GM12878 (cell line): ENCODE data around the gene RGS14. TPM values are rescaled to one million over a fixed set of nuclear protein-coding genes. Genes with fewer than 3 reads are reported as not detected.
A peak's percentile ranks its signal among the peaks of the same experiment; 100 is the strongest.

Source experiments
- ATAC-seq: fragments of 200-7000 bp; cut with Tn5 transposase; 3 replicates; pipeline ENCODE4 v1.9.1; 2020; ENCODE audit warnings: mild to moderate bottlenecking, moderate library complexity
- BruUV-seq: library from RNA; stranded (reverse); fragments of 400-500 nt; replicated peaks from 2 replicates; lab custom pipeline; 2021; lab: Mats Ljungman, UMichigan
- CTCF ChIA-PET: fragments of 300-600 bp; sonication (Branson Sonifier 250); formaldehyde crosslinking; extraction: SDS; loops from one replicate; lab custom pipeline; 2021; ENCODE audit warnings: inconsistent platforms; lab: Yijun Ruan, JAX
- POLR2A ChIA-PET: fragments of 350-600 bp; formaldehyde crosslinking; extraction: SDS; loops from one replicate; lab custom pipeline; 2021; ENCODE audit warnings: inconsistent platforms; lab: Charles Lee
- RAD21 ChIA-PET: fragments of 300-600 bp; sonication (Branson Sonifier 250); formaldehyde crosslinking; loops from one replicate; lab custom pipeline; 2023; ENCODE audit warnings: antibody characterized with exemption; ENCODE audit not compliant: unreplicated experiment; lab: Charles Lee
- SMC1A ChIA-PET: fragments of 300-600 bp; sonication (Branson Sonifier 250); formaldehyde crosslinking; loops from one replicate; lab custom pipeline; 2023; ENCODE audit not compliant: unreplicated experiment, uncharacterized antibody; lab: Charles Lee
- DNase-seq: peaks from one replicate; pipeline ENCODE4 v3.0.0-alpha.2; 2011; ENCODE audit warnings: low read depth, low spot score
- FAIRE-seq: peaks from 3 replicates; lab custom pipeline; 2011; peaks lifted over from hg19 to GRCh38; lab: Jason Lieb, UNC
- H2AFZ ChIP-seq: 2 replicates; pipeline ENCODE4 v1.6.0; 2011; ENCODE audit warnings: low read depth, low read length, control low read depth; ENCODE audit not compliant: control insufficient read depth
- H3K27ac ChIP-seq: 2 replicates; pipeline ENCODE4 v1.5.1; 2011; ENCODE audit warnings: control low read depth; ENCODE audit not compliant: control insufficient read depth, insufficient read depth
- H3K27me3 ChIP-seq, 2 experiments: replicated peaks in 1 of 2; 2 replicates each; pipeline versions ENCODE4 v1.6.0 to v1.6.1; 2011; ENCODE audit warnings: low read length in 1 of 2; ENCODE audit not compliant: control insufficient read depth in 2 of 2, insufficient read depth in 2 of 2
- H3K36me3 ChIP-seq, 2 experiments: 2 replicates each; pipeline ENCODE4 v1.5.1; 2011; ENCODE audit warnings: low read length in 1 of 2; ENCODE audit not compliant: control insufficient read depth in 2 of 2, insufficient read depth in 2 of 2
- H3K4me1 ChIP-seq: 2 replicates; pipeline ENCODE4 v1.6.1; 2011; ENCODE audit warnings: mild to moderate bottlenecking, low read length, moderate library complexity, mixed read lengths; ENCODE audit not compliant: control insufficient read depth, insufficient read depth
- H3K4me2 ChIP-seq: 2 replicates; pipeline ENCODE4 v1.6.0; 2011; ENCODE audit warnings: control low read depth; ENCODE audit not compliant: control insufficient read depth, insufficient read depth
- H3K4me3 ChIP-seq: fragments of 200-600 bp; sonication (generic); 2 replicates; pipeline ENCODE4 v1.5.1; 2016
- H3K79me2 ChIP-seq: 2 replicates; pipeline ENCODE4 v1.6.0; 2011; ENCODE audit warnings: low read length; ENCODE audit not compliant: control insufficient read depth, insufficient read depth
- H3K9ac ChIP-seq: 2 replicates; pipeline ENCODE4 v1.8.0; 2011; ENCODE audit warnings: low read length, control low read depth, mixed read lengths; ENCODE audit not compliant: control insufficient read depth, insufficient read depth
- H3K9me3 ChIP-seq: replicated peaks from 3 replicates; pipeline ENCODE4 v1.5.1; 2011; ENCODE audit warnings: mild to moderate bottlenecking, low read length; ENCODE audit not compliant: control insufficient read depth, insufficient read depth
- H4K20me1 ChIP-seq: 2 replicates; pipeline ENCODE4 v1.6.0; 2011; ENCODE audit not compliant: control insufficient read depth, insufficient read depth
- CBX3 ChIP-seq: fragments of 200-600 bp; sonication (generic); IDR thresholded peaks from 2 replicates; pipeline ENCODE4 v1.6.1; 2016; ENCODE audit warnings: low read depth, borderline replicate concordance
- CTCF ChIP-seq, 3 experiments: IDR thresholded peaks in 2 of 3; conservative IDR thresholded peaks in 1 of 3; 2 replicates each; pipeline ENCODE4 v1.5.1; 2011; ENCODE audit warnings: low read depth in 3 of 3, low read length in 3 of 3, mild to moderate bottlenecking in 3 of 3, control low read depth in 2 of 3, moderate library complexity in 2 of 3, inconsistent platforms in 1 of 3, mixed read lengths in 1 of 3; ENCODE audit not compliant: control insufficient read depth in 2 of 3, insufficient read depth in 1 of 3; ENCODE audit errors: extremely low read depth in 1 of 3
- MAX ChIP-seq: IDR thresholded peaks from 2 replicates; pipeline ENCODE4 v1.6.1; 2012; ENCODE audit warnings: low read depth, low read length, improper control_type of control experiment
- RAD21 ChIP-seq: IDR thresholded peaks from 2 replicates; pipeline ENCODE4 v1.6.1; 2011; ENCODE audit warnings: mild to moderate bottlenecking, low read depth, low read length, moderate library complexity; ENCODE audit not compliant: insufficient read depth
- RB1 ChIP-seq: fragments of 450-650 bp; formaldehyde crosslinking; IDR thresholded peaks from 2 replicates; pipeline ENCODE4 v1.6.1; 2017; ENCODE audit warnings: mild to moderate bottlenecking, borderline replicate concordance
- SMC3 ChIP-seq: IDR thresholded peaks from 2 replicates; pipeline ENCODE4 v1.6.1; 2011; ENCODE audit warnings: low read length, improper control_type of control experiment, borderline replicate concordance
- TCF12 ChIP-seq: IDR thresholded peaks from 2 replicates; pipeline ENCODE4 v1.6.1; 2011; ENCODE audit warnings: low read depth, mild to moderate bottlenecking, low read length
- ZBTB11 ChIP-seq: fragments of 450-650 bp; formaldehyde crosslinking; IDR thresholded peaks from 2 replicates; pipeline ENCODE4 v1.5.0; 2022; ENCODE audit warnings: mild to moderate bottlenecking, missing genetic modification characterization
- ZBTB4 ChIP-seq: fragments of 450-650 bp; formaldehyde crosslinking; IDR thresholded peaks from 2 replicates; pipeline ENCODE4 v1.4.0; 2022; ENCODE audit warnings: mild to moderate bottlenecking, moderate library complexity
- ZNF622 ChIP-seq: fragments of 450-650 bp; IDR thresholded peaks from 2 replicates; pipeline ENCODE4 v1.6.1; 2017; ENCODE audit warnings: mild to moderate bottlenecking, inconsistent platforms
- WGBS: methylation state at CpG from one replicate; pipeline ENCODE4 v1.1.6; 2016; ENCODE audit warnings: low lambda C conversion rate; ENCODE audit not compliant: insufficient replicate concordance, insufficient coverage; ENCODE audit errors: missing lambda C conversion rate; 5-methylcytosine and 5-hydroxymethylcytosine counted together
- in situ Hi-C: fragments of 300-500 bp; cut with MboI; formaldehyde crosslinking; loops from 9 replicates; pipeline ENCODE4 v1.14.3; 2018; ENCODE audit warnings: mixed read lengths
- intact Hi-C: fragments of 100-400 bp; cut with micrococcal nuclease; formaldehyde crosslinking; loops from one replicate; pipeline ENCODE4 v1.14.2; 2022; ENCODE audit not compliant: unreplicated experiment
- polyA plus RNA-seq, 11 experiments: library from polyadenylated mRNA; depleted of rRNA in 4 of 11; unstranded in 6 of 11; stranded (reverse) in 5 of 11; fragments of >200 nt; fragmentation: Nextera tagmentation in 4 of 11; fragmentation: Illumina TruSeq in 1 of 11; extraction: Ambion mirVana in 4 of 11; extraction: Trizol in 1 of 11; gene quantifications; 1 replicate in 1 of 11; 2 replicates in 10 of 11; pipeline versions ENCODE4 v1.2.1 to v1.2.3, GENCODE V29; 2011 to 2016; ENCODE audit warnings: inconsistent platforms in 2 of 11, missing spikeins in 2 of 11, low read depth in 1 of 11
- total RNA-seq, 4 experiments: library from RNA; depleted of rRNA in 3 of 4; stranded (reverse); fragments of >200 nt in 3 of 4; fragmentation: Illumina TruSeq in 1 of 4; extraction: Trizol in 1 of 4; gene quantifications; 2 replicates each; pipeline versions ENCODE4 v1.2.1 to v1.2.3, GENCODE V29; 2013 to 2021

RGS14 gene
- total and polyA plus RNA-seq, 10 of the 15 experiments (the other 5 are each of a cell fraction or from before 2014, with no cell fraction given): 0.19 to 88.7 (median 54.8) TPM

- TF ChIP-seq MAX (no peak), TCF12 (no peak), ZBTB11 (CRISPR knock-in tag) (no peak), CBX3 (no peak), RB1 (no peak)
Measured at GRCh38 chr5:177380805-177381126, 23.0 kb downstream of the RGS14 start (continued).

- intact Hi-C loops: no loop called here
- DNase-seq (no peak), FAIRE-seq (no peak), ATAC-seq (peak; percentile 31)
- Histone ChIP-seq H2AFZ (no peak overlapping the region), H3K27me3 (no peaks in the 10 kb centered on the region), H3K9ac (no peak overlapping the region), H3K9me3 (no peaks in the 10 kb centered on the region), H4K20me1 (no peaks in the 10 kb centered on the region), H3K27ac (no peak overlapping the region), H3K4me2 (no peak overlapping the region), H3K4me1 (peaks cover 6% of the 10 kb centered on the region), H3K4me3 (no peak overlapping the region), H3K79me2 (no peaks in the 10 kb centered on the region), H3K36me3 (no peaks in the 10 kb centered on the region)
- RAD21 ChIA-PET: interaction anchor here (0.7 to 1.5 kb wide), 4 partner anchors 13 to 38 kb away, joined by 3 to 5 read pairs (median 4); no protein-coding TSS in a partner anchor
- BruUV-seq: no TSS peak
- in situ Hi-C loops: loop anchor here (25.0 kb wide), 1 partner anchor 1345 kb away; no protein-coding TSS in a partner anchor
- CTCF ChIA-PET: interaction anchor here (1.0 to 2.5 kb wide), 6 partner anchors 13 to 269 kb away, joined by 3 to 22 read pairs (median 6); partner anchors contain the start of gene LMAN2
- peak; percentile 29; the same call in 1 of the 2 replicates for TF ChIP-seq RAD21
- TF ChIP-seq ZNF622: no peak
- TF ChIP-seq CTCF (IDR thresholded peaks at IDR 0.05 in 2 of 3, conservative IDR thresholded peaks at IDR 0.05 in 1 of 3; ENCODE audit: control insufficient read depth in 2 of 3, extremely low read depth in 1 of 3, insufficient read depth in 1 of 3, low read depth in 3 of 3, low read length in 3 of 3): peak; percentile 17 to 25 (median 20); a peak in 3 of 6 replicates
- no peak for TF ChIP-seq ZBTB4 (CRISPR knock-in tag)
- peak; percentile 13; the same call in 1 of the 2 replicates for TF ChIP-seq SMC3
- SMC1A ChIA-PET: interaction anchor here (0.6 to 1.4 kb wide), 5 partner anchors 12 to 780 kb away, joined by 3 to 5 read pairs (median 3); no protein-coding TSS in a partner anchor
- POLR2A ChIA-PET: interaction anchor here (0.6 to 1.0 kb wide), 2 partner anchors 30 to 31 kb away, joined by 3 read pairs; partner anchors contain the start of gene LMAN2
- WGBS: 59% methylated on average over 11 of the region's 11 CpGs
Measured at GRCh38 chr5:177382423-177383029, 24.8 kb downstream of the RGS14 start.
